SK-N-SH (cell line): ENCODE measurements around the gene ATM.
"Not testable (repeated sequence)": the region's sequence is repeated elsewhere in the genome, so short reads cannot be mapped to it uniquely, and the experiment has no call there.

ENCODE experiments used
- CTCF ChIP-seq: fragments of 200-600 bp; sonication (generic); IDR thresholded peaks from 2 replicates; pipeline ENCODE4 v1.6.1; 2017; ENCODE audit warnings: antibody characterized with exemption, mild to moderate bottlenecking, moderate library complexity
- JUND ChIP-seq: IDR thresholded peaks from 2 replicates; pipeline ENCODE4 v1.4.0; 2012
- MAX ChIP-seq: IDR thresholded peaks from 2 replicates; pipeline ENCODE4 v1.4.0; 2012; ENCODE audit warnings: low read depth
- SMC3 ChIP-seq: IDR thresholded peaks from 2 replicates; pipeline ENCODE4 v1.6.1; 2012; ENCODE audit warnings: low read depth, low read length, improper control_type of control experiment
- USF2 ChIP-seq: fragments of 150-350 bp; IDR thresholded peaks from 2 replicates; pipeline ENCODE4 v1.6.1; 2017; ENCODE audit warnings: antibody characterized with exemption, low read length, low read depth, borderline replicate concordance

GRCh38 chr11:108396672-108397071 is 173.8 kb downstream of the ATM start:
- not testable (repeated sequence) for TF ChIP-seq CTCF, JUND, MAX, SMC3, USF2
